Coronary artery (tissue), 2 donors: ENCODE data around the gene SH2D6.

ENCODE experiments used
- DNase-seq: peaks from one replicate; pipeline ENCODE4 v3.0.0-alpha.2; 2017; ENCODE audit warnings: low spot score
- H3K27ac ChIP-seq, 2 donors: fragments of 200-600 bp; sonication (generic); one replicate each; pipeline ENCODE4 v1.5.1; 2016 to 2019
- H3K4me3 ChIP-seq: fragments of 200-600 bp; sonication (generic); 2 replicates; pipeline ENCODE4 v1.5.1; 2016; ENCODE audit warnings: mild to moderate bottlenecking, moderate library complexity
- TF ChIP-seq, protein P1 (sequence below): fragments of 200-600 bp; sonication (generic); IDR thresholded peaks from one replicate; pipeline ENCODE4 v1.5.1; 2019; ENCODE audit warnings: antibody characterized with exemption

SH2D6 gene

DNA sequence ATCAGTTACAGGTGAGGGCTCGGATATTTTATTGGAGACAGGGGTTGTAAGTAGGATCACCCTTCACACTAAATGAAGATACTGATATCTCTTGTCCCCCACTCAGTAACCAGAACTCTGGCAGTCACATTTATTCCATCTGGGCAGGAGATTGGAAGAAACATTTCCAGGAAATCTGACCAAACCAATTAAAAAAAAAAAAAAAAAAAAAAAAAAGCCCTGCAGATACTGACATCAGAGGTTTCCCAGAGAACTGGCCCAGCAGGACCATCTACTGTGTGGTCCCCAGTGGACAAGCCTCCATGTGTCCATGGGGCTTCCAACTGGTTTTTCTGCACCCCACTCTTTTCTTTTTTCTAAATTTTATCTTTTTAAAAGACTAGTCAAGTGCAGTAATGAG is 41.3 kb downstream of the SH2D6 start:
- TF ChIP-seq, protein P1, sequence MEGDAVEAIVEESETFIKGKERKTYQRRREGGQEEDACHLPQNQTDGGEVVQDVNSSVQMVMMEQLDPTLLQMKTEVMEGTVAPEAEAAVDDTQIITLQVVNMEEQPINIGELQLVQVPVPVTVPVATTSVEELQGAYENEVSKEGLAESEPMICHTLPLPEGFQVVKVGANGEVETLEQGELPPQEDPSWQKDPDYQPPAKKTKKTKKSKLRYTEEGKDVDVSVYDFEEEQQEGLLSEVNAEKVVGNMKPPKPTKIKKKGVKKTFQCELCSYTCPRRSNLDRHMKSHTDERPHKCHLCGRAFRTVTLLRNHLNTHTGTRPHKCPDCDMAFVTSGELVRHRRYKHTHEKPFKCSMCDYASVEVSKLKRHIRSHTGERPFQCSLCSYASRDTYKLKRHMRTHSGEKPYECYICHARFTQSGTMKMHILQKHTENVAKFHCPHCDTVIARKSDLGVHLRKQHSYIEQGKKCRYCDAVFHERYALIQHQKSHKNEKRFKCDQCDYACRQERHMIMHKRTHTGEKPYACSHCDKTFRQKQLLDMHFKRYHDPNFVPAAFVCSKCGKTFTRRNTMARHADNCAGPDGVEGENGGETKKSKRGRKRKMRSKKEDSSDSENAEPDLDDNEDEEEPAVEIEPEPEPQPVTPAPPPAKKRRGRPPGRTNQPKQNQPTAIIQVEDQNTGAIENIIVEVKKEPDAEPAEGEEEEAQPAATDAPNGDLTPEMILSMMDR, result no peak
- no peak for DNase-seq
- Histone ChIP-seq H3K27ac (no peak overlapping the region), H3K4me3 (no peak overlapping the region)

DNA sequence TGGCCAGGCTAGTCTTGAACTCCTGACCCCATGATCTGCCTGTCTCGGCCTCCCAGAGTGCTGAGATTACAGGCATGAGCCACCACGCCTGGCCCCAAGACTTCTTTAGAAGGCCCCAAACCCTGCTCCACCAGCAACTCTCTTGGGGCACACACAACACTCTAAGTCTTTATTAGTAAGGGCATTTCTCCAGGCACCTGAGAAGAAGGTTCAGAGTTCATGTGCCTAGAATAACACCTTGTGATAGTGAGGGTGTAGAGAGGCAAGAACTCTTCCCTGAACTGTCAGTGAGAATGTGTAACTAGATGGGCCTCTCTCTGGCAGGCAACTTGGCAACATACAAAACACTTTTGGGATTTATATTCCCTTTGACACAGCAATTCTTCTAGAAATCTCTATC is 43.8 kb downstream of the SH2D6 start:
- no peak overlapping the region for H3K4me3 ChIP-seq
- no peak overlapping the region for H3K27ac ChIP-seq
- TF ChIP-seq, protein P1, result no peak
- DNase-seq, result no peak

DNA sequence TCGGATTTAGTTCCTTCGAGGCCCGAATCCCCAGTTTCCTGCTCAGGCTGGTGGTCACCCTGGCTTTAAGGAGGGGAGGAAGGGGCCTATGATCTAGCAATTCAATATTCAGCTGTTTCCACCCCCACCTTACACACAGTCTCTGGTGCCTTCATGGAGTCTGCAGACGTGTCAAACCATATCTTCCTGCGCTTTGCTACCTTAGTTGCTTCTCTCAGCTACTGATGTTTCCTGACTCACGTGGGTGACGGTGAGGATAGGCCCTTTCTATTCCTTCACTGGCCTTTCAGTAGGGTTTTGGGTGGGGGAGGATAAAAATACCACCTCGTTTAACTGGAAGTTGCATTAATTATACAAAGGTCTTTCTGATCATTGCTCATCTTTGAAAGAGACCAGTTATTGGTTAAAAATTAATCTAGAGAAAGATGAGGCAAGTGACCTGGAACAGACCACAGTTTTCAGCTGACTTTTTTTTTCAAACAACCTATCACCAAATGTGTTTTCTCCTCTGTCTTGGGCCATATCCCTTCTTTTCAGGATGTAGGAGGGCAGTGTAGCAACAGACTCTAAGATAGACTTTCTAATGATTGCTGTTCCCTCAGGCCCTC is 49.7 kb downstream of the SH2D6 start:
- DNase-seq, result no peak
- TF ChIP-seq, protein P1, result no peak
- Histone ChIP-seq H3K4me3 (no peak overlapping the region), H3K27ac (no peak overlapping the region)

DNA sequence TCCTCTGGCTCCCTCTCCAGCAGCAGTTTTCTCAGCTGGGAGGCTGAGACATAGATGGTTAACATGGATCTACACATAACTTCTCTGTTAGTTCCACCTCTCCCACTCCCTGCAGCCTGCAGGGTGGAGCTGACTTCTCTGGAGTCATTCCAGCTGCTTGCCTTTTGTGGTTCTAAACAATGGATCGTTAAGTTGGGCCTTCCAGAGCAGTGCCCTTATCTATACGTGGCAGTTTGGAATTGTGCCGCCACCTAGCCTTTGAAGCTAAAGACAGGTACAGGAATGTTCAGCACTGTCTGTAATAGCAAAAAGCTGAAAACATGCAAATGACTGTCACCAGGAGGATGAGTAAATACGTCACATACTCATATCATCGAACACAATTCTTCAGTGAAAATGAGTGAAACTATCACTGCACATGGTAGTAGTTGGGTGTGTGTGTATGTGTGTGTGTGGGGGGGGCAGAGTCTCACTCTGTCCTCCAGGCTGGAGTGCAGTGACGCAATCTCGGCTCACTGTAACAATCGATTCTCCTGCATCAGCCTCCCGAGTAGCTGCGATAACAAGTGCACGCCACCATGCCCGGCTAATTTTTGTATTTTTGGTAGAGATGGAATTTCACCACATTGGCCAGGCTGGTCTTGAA is 50.3 kb downstream of the SH2D6 start:
- no peak overlapping the region for H3K27ac ChIP-seq
- DNase-seq, result no peak
- TF ChIP-seq, protein P1, result no peak
- no peak overlapping the region for H3K4me3 ChIP-seq

DNA sequence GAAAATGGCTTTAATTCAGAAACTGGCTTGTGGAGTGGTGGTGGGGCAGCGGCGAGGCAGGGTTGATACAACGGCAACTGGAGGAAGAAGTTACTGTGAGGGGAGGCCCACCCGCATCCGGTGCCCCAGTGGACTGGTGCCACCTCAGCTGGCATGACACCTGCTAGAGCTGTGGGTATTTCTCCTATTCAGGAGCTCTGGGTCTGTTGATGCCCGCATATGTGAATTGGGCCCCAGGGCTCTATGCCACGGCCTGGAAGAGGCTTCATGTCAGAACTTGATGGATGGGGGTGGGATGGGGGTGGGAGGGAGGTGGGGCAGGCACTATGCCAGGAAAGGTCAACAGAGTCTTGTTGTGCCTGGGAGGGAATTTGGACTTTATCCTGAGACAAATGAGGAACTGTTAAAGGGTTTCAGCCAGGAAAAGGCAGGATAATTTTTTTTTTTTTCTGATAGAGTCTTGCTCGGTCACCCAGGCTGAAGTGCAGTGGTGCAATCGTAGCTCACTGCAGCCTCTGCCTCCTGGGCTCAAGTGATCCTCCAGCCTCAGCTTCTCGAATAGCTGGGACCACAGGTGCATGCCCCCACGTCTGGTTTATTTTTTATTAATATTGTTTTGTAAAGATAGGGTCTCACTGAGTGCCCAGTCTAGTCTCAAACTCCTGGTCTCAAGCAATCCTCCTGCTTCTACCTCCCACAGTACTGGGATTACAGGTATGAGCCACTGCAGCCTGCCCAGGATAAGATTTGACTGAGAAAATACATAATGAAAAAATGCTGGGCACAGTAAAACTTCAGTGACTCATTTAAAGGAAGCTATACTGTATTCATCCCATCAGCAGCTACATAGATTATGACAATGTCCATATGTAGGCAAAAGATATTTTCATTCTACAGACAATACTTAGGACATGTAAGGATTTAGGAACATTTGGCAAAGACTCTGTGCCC is 52.6 kb downstream of the SH2D6 start:
- TF ChIP-seq, protein P1, result no peak
- H3K27ac ChIP-seq, result peak overlapping the region in 1 of 2 donors; percentile 27
- DNase-seq, result no peak
- H3K4me3 ChIP-seq, result no peak overlapping the region

DNA sequence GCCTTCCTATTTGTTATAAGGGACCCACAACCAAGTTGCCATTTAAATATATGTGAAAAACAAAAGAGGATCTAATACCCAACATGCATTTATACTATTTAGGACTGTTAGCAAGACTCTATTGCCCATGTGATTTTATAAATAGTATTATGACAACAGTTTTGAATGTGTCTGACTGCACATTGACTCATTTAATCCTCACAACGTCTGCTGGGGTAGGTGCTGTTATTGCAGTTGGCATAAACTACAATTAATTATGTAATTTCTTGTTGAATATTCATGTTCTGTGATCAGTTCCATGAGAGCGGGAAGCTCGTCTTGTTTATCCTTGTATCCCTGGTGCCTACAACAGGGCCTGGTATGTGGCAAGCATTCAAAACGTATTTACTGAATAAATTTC is 53.7 kb downstream of the SH2D6 start:
- no peak for DNase-seq
- no peak overlapping the region for H3K27ac ChIP-seq
- no peak overlapping the region for H3K4me3 ChIP-seq
- TF ChIP-seq, protein P1, result no peak
